Measurements from ENCODE around the gene AMTN.
"Not testable (repeated sequence)": the region's sequence is repeated elsewhere in the genome, so short reads cannot be mapped to it uniquely, and the experiment has no call there.

AMTN gene

GRCh38 chr4:70533211-70533610 lies 14.8 kb downstream of the AMTN start:
- no peak overlapping the region for H3K27ac ChIP-seq
- TF ChIP-seq, protein P1, sequence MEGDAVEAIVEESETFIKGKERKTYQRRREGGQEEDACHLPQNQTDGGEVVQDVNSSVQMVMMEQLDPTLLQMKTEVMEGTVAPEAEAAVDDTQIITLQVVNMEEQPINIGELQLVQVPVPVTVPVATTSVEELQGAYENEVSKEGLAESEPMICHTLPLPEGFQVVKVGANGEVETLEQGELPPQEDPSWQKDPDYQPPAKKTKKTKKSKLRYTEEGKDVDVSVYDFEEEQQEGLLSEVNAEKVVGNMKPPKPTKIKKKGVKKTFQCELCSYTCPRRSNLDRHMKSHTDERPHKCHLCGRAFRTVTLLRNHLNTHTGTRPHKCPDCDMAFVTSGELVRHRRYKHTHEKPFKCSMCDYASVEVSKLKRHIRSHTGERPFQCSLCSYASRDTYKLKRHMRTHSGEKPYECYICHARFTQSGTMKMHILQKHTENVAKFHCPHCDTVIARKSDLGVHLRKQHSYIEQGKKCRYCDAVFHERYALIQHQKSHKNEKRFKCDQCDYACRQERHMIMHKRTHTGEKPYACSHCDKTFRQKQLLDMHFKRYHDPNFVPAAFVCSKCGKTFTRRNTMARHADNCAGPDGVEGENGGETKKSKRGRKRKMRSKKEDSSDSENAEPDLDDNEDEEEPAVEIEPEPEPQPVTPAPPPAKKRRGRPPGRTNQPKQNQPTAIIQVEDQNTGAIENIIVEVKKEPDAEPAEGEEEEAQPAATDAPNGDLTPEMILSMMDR (conservative IDR thresholded peaks at IDR 0.05): no peak

- no peak overlapping the region for H3K27ac ChIP-seq
- TF ChIP-seq, protein P1 (conservative IDR thresholded peaks at IDR 0.05): no peak
Measured at GRCh38 chr4:70533791-70534190, 15.4 kb downstream of the AMTN start.

DNA sequence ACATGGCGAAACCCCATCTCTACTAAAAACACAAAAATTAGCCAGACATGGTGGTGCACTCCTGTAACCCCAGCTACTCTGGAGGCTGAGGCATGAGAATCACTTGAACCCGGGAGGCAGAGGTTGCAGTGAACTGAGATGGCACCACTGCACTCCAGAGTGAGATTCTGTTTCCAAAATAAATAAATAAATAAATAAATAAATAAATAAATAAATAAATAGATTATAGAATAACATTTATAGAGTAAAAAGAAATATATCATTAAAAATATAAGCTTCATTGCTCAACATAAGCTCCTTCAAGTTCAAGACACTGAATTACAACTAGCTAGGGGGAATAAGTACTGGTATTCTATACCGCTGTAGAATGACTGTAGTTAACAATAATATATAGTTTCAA lies 16.5 kb downstream of the AMTN start:
- H3K27ac ChIP-seq: not testable (repeated sequence)

GRCh38 chr4:70538869-70539268 lies 20.5 kb downstream of the AMTN start:
- TF ChIP-seq, protein P1 (conservative IDR thresholded peaks at IDR 0.05): no peak
- no peak overlapping the region for H3K27ac ChIP-seq

DNA sequence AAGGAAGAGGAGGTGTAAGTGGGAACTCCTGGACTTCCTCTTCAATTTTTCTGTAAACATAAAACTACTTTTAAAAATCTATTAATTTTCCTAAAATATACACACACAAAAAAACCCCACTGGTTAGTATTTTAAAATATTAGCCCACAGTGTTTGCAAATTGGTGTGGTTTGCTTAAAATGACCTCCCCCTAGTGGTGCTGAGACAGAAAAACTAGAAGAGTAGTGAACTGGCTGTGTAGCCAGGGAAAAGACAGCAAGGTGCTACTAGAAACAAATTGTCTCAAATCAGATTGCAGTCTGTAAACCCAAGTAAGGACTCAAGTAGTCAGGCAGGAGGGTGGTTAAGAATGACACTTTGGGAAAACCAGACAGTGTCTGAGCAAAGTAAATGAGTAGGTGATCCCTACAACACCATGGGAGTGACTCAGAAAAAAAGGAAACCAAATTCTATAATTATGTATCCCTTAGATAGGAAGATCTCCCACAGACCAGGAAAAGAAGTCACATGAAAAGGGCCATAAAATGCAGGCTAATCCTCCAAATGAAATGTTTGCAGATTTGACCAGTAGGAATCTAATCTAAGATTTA lies 26.0 kb downstream of the AMTN start:
- TF ChIP-seq, protein P1 (conservative IDR thresholded peaks at IDR 0.05): peak; percentile 93
- H3K27ac ChIP-seq: peak overlapping the region; percentile 40

- no peak overlapping the region for H3K27ac ChIP-seq
- TF ChIP-seq, protein P1 (conservative IDR thresholded peaks at IDR 0.05): no peak
Measured at GRCh38 chr4:70556856-70557255, 38.5 kb downstream of the AMTN start.

GRCh38 chr4:70559211-70559830 lies 41.0 kb downstream of the AMTN start:
- TF ChIP-seq, protein P1 (conservative IDR thresholded peaks at IDR 0.05): peak; percentile 96
- H3K27ac ChIP-seq: no peak overlapping the region

DNA sequence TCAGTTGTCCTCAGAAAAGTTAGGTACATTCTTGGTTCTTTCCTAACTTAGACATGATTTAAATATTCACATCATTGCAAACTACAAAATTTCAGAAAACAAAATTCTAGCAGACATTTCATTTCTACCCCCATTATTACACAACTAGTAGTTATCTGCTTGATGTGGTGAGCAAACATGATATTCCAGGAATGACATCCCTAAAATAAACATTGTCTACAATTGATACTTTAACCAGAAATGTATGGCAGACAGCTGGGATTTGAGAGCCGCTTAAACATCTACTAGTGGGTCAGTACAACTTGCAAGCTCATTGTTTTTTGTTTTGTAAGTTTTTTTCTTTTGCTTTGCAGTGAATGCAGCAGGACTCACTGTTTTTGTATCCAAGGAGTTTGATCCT lies 41.6 kb downstream of the AMTN start:
- TF ChIP-seq, protein P1 (conservative IDR thresholded peaks at IDR 0.05): no peak
- H3K27ac ChIP-seq: no peak overlapping the region
